ENCODE measurements around the gene LHX1. TPM values are rescaled to one million over a fixed set of nuclear protein-coding genes. Genes with fewer than 3 reads are reported as not detected.

LHX1 gene
- not detected for total RNA-seq

DNA sequence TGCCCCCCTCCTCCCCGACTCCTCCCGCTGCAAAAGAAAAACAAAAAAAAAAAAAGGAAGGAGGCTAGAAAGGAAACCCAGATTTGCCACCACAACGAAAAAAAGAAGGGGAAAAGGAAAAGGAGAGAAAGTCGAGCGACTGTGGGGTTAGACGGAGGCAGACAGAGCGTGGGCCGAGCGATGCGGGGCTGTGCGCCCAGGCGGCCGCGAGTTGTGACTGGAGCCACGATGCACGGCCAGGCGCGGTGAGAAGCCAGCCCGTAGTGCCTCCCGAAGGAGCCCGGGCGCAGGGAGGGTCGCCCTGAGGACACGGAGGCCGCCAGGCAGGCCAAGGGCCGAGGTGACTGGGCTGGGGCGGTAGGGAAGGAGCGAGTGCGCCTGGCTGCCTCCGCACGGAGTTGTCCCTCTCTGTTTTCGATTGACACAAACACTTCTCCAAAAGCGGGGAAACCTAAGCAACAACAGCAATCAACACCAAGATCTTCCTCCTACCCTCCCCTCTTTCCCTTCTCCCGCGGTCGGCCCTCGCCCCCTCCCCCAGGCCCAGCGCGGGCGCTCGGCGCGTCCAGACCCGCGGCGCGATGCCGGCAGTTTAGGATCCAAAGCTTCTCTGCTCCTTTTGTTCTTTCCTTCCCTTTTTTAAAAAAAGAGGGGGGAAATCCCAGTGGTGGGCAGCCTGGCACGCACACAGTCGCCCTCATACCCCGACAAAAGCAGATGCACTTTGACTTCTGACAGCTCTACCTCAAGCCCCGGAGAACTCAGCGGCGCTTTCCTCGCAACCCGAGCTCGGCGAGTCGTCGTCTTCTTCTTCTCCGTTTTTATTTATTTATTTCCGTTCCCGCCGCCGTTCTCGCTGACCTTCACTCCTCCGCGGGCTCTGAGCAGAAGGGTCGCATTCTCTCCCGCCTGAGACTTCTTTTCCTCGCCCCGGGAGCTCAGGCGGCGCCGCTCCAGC lies at the start of gene LHX1:
Gene LHX1 (plus strand): TSS at position 475 of the 958 bp plus-strand sequence. CDS start 723 bp downstream, outside the sequence.
- intact Hi-C loops (cut with DNase I; ENCODE audit: low total_unique reads) = no loop called here
- Histone ChIP-seq H3K9me3 (no peaks in the 10 kb centered on the region), H3K27me3 (peaks cover 100% of the 10 kb centered on the region), H3K27ac (no peak within 1 kb of the TSS), H3K36me3 (no peaks in the 10 kb centered on the region), H3K4me3 (peak within 1 kb of the TSS in 1 of 4 donors; percentile 23), H3K4me1 (peaks cover 37 to 70% (median 67%) of the 10 kb centered on the region in 4 donors)
- in situ Hi-C loops (cut with MboI; ENCODE audit: low pct_ligation_motif_present in 1 of 4, low pct_unique_long_range_greater_than_20kb in 1 of 4, low sequenced_read_pairs in 3 of 4) = no loop called here
- no peak for DNase-seq
- TF ChIP-seq POLR2AphosphoS5 (IDR thresholded peaks at IDR 0.05) = peak in 1 of 3 donors; percentile 23
- TF ChIP-seq, protein P1, sequence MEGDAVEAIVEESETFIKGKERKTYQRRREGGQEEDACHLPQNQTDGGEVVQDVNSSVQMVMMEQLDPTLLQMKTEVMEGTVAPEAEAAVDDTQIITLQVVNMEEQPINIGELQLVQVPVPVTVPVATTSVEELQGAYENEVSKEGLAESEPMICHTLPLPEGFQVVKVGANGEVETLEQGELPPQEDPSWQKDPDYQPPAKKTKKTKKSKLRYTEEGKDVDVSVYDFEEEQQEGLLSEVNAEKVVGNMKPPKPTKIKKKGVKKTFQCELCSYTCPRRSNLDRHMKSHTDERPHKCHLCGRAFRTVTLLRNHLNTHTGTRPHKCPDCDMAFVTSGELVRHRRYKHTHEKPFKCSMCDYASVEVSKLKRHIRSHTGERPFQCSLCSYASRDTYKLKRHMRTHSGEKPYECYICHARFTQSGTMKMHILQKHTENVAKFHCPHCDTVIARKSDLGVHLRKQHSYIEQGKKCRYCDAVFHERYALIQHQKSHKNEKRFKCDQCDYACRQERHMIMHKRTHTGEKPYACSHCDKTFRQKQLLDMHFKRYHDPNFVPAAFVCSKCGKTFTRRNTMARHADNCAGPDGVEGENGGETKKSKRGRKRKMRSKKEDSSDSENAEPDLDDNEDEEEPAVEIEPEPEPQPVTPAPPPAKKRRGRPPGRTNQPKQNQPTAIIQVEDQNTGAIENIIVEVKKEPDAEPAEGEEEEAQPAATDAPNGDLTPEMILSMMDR (IDR thresholded peaks at IDR 0.05) = no peak
- 4 to 6% methylated on average over 36 to 75 of the region's 75 CpGs for WGBS, 2 donors (ENCODE audit: low coverage in 1 of 2)

DNA sequence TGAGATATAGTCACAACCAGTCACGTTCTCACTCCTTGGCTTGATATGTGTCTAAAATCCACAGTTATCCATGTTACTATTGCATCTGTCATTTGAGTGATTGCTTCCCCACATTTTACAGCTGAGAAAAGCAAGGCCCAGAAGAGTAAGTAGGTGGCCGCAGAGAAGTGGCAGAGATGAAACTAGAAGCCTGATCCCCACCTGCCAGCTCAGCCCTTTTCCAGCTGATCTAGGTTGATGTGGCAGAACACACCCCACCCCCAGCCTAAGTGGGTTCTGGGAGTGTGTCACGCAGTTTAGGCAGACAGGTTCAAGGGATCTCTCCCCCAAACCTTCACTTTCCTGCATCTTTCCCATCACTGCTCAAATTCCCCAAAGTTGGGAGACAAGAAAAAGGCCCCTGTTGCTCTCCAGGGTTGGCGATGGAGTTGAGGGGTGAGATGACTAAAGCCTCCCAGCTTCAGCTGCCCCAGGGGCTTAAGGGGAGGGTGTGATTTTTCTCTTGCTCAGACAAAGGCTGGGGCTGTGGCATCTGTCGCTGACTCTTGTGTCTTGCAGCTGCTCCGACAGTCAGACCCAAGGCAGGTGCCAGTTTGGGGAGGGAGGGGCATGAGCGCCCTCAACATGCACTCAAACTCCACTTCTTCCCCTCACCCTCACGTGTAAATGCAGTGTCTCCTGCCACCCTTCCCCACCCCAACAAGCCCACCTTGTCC lies 48.9 kb upstream of the LHX1 start:
- H3K27me3 ChIP-seq = peaks cover 45% of the 10 kb centered on the region
- no peak for TF ChIP-seq EP300 (IDR thresholded peaks at IDR 0.05; ENCODE audit: low read depth)
- no peak for DNase-seq
- H3K4me3 ChIP-seq = no peak overlapping the region
- H3K4me1 ChIP-seq = no peaks in the 10 kb centered on the region
- in situ Hi-C loops (cut with MboI; ENCODE audit: low pct_ligation_motif_present in 1 of 4, low pct_unique_long_range_greater_than_20kb in 1 of 4, low sequenced_read_pairs in 3 of 4) = no loop called here
- H3K9me3 ChIP-seq = no peaks in the 10 kb centered on the region
- 65% methylated on average over 8 of the region's 8 CpGs; no CpG with 5 or more reads in 1 of the 2 donors for WGBS, 2 donors (ENCODE audit: low coverage in 1 of 2)
- H3K36me3 ChIP-seq = no peaks in the 10 kb centered on the region
- no peak overlapping the region for H3K27ac ChIP-seq
- intact Hi-C loops (cut with DNase I; ENCODE audit: low total_unique reads) = no loop called here

DNA sequence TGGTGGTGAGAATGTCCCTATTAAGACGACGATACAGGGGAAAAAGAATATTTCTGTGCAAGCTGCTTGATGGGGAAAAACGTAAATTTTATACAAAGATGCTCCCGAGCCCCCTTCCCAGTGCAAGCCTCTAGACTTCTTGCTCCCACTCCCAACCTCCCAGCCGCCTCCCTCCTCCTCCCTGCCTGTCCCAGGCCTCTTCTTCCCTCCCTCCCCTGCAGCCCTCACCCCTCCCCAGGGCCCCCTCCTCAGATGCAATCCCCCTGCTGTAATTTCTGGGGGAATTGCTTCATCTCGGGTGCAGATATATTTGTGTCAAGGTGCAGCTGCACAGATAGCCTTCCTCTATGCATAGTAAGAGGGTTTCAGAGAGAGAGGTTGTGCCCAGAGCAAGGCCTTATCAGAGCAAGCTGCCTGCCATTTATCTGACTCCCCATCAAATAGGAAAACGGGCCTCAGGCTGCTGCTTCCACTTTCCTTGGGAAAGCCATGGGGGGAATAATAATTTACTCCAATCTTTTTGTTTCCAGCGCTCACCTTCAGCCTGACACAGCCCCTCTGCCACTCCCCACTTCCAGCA lies 47.4 kb upstream of the LHX1 start:
- H3K4me3 ChIP-seq = no peak overlapping the region
- DNase-seq = no peak
- 54 to 62% methylated on average over 5 to 8 of the region's 8 CpGs for WGBS, 2 donors (ENCODE audit: low coverage in 1 of 2)
- TF ChIP-seq POLR2A (IDR thresholded peaks at IDR 0.05) (no peak), EP300 (IDR thresholded peaks at IDR 0.05; ENCODE audit: low read depth) (no peak), POLR2AphosphoS5 (IDR thresholded peaks at IDR 0.05) (no peak)
- TF ChIP-seq, protein P1 (IDR thresholded peaks at IDR 0.05) = no peak
- no peak overlapping the region for H3K27ac ChIP-seq
- H3K36me3 ChIP-seq = no peaks in the 10 kb centered on the region
- in situ Hi-C loops (cut with MboI; ENCODE audit: low pct_ligation_motif_present in 1 of 4, low pct_unique_long_range_greater_than_20kb in 1 of 4, low sequenced_read_pairs in 3 of 4) = no loop called here
- H3K4me1 ChIP-seq = no peaks in the 10 kb centered on the region
- peaks cover 30% of the 10 kb centered on the region for H3K27me3 ChIP-seq
- H3K9me3 ChIP-seq = no peaks in the 10 kb centered on the region
- intact Hi-C loops (cut with DNase I; ENCODE audit: low total_unique reads) = no loop called here

DNA sequence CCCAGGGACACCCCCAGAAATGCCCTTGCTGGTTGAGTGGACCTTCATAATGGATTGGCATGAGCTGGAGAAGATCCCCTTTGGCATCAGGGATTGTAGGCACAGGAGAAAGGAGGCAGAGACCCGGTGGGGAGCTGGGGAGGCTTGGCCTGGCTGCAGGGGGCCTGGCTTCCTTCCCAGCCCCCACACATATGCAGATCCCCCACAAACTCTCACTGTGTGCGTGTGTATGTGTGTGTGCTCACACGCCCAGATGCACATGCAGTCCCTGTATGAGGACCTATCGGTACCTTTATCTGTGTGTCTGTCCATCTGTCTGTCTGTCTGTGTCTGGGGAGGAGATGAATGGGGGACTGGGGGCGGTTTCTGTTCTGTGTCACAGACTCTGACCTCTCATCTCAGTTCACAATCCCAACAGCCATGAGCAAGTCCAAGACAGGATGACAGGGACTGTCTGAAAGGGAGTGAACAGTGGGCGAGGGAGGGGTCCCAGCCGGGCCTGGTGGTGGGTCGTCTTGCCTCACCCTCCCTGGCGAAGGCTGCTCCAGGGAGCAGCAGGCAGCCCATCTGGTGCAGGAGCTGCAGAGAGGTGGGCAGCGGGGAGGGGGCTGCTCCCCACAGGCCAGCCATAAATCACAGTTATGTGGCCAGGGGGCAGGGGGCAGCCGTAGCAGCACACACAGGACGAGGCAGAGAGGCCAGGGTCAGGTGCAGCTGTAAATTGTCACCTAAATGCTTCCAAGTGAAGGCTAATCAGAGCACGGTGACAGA lies 46.7 kb upstream of the LHX1 start:
- H3K27me3 ChIP-seq = peaks cover 23% of the 10 kb centered on the region
- H3K36me3 ChIP-seq = no peaks in the 10 kb centered on the region
- intact Hi-C loops (cut with DNase I; ENCODE audit: low total_unique reads) (no loop called here), in situ Hi-C loops (cut with MboI; ENCODE audit: low pct_ligation_motif_present in 1 of 4, low pct_unique_long_range_greater_than_20kb in 1 of 4, low sequenced_read_pairs in 3 of 4) (no loop called here)
- TF ChIP-seq EP300 (IDR thresholded peaks at IDR 0.05; ENCODE audit: low read depth) = no peak
- no peaks in the 10 kb centered on the region for H3K4me1 ChIP-seq
- WGBS, 2 donors (ENCODE audit: low coverage in 1 of 2) = 37 to 74% methylated on average over 3 to 13 of the region's 13 CpGs
- no peak overlapping the region for H3K4me3 ChIP-seq
- H3K27ac ChIP-seq = no peak overlapping the region
- no peaks in the 10 kb centered on the region for H3K9me3 ChIP-seq
- DNase-seq = no peak
